ENCODE measurements around the gene CDK11A. TPM values are rescaled to one million over a fixed set of nuclear protein-coding genes. Genes with fewer than 3 reads are reported as not detected.

Gene CDK11A
- total RNA-seq, 1 donor from 2014 or later = 59.4 TPM

- Mint-ChIP-seq H3K4me1 (ENCODE audit: low read depth) (no peaks in the 10 kb centered on the region), H3K27ac (no peak overlapping the region), H3K9me3 (ENCODE audit: low read depth) (no peaks in the 10 kb centered on the region), H3K27me3 (no peaks in the 10 kb centered on the region), H3K36me3 (ENCODE audit: insufficient read depth) (peaks cover 13% of the 10 kb centered on the region), H3K4me3 (ENCODE audit: low read depth) (no peak overlapping the region)
- no peak for TF ChIP-seq CTCF (IDR thresholded peaks at IDR 0.05; ENCODE audit: unreplicated experiment)
- no peak for DNase-seq (ENCODE audit: low spot score, unreplicated experiment)
Measured at GRCh38 chr1:1756661-1757421, 32.7 kb upstream of the CDK11A start.

- no peak overlapping the region for H3K4me3 Mint-ChIP-seq (ENCODE audit: low read depth)
- TF ChIP-seq CTCF (IDR thresholded peaks at IDR 0.05; ENCODE audit: unreplicated experiment) = no peak
Measured at GRCh38 chr1:1755852-1756251, 31.7 kb upstream of the CDK11A start.

GRCh38 chr1:1755426-1755825 lies 31.3 kb upstream of the CDK11A start:
- Mint-ChIP-seq H3K27me3 (no peaks in the 10 kb centered on the region), H3K27ac (no peak overlapping the region), H3K4me3 (ENCODE audit: low read depth) (no peak overlapping the region), H3K36me3 (ENCODE audit: insufficient read depth) (peaks cover 6% of the 10 kb centered on the region), H3K9me3 (ENCODE audit: low read depth) (no peaks in the 10 kb centered on the region), H3K4me1 (ENCODE audit: low read depth) (no peaks in the 10 kb centered on the region)
- TF ChIP-seq CTCF (IDR thresholded peaks at IDR 0.05; ENCODE audit: unreplicated experiment) = no peak
- no peak for DNase-seq (ENCODE audit: low spot score, unreplicated experiment)

More at GRCh38 chr1:1755852-1756251, 31.7 kb upstream of the CDK11A start:
- Mint-ChIP-seq H3K27me3 (no peaks in the 10 kb centered on the region), H3K9me3 (ENCODE audit: low read depth) (no peaks in the 10 kb centered on the region), H3K36me3 (ENCODE audit: insufficient read depth) (peaks cover 6% of the 10 kb centered on the region), H3K27ac (no peak overlapping the region), H3K4me1 (ENCODE audit: low read depth) (no peaks in the 10 kb centered on the region)
- DNase-seq (ENCODE audit: low spot score, unreplicated experiment) = no peak

GRCh38 chr1:1754051-1754815 lies 30.1 kb upstream of the CDK11A start:
- no peak overlapping the region for H3K4me3 Mint-ChIP-seq (ENCODE audit: low read depth)
- no peak for TF ChIP-seq CTCF (IDR thresholded peaks at IDR 0.05; ENCODE audit: unreplicated experiment)
- H3K27me3 Mint-ChIP-seq = no peaks in the 10 kb centered on the region
- no peak for DNase-seq (ENCODE audit: low spot score, unreplicated experiment)
- no peaks in the 10 kb centered on the region for H3K4me1 Mint-ChIP-seq (ENCODE audit: low read depth)
- H3K36me3 Mint-ChIP-seq (ENCODE audit: insufficient read depth) = peaks cover 5% of the 10 kb centered on the region
- no peak overlapping the region for H3K27ac Mint-ChIP-seq
- no peaks in the 10 kb centered on the region for H3K9me3 Mint-ChIP-seq (ENCODE audit: low read depth)

- no peaks in the 10 kb centered on the region for H3K4me1 Mint-ChIP-seq (ENCODE audit: low read depth)
- no peak overlapping the region for H3K27ac Mint-ChIP-seq
- no peak overlapping the region for H3K4me3 Mint-ChIP-seq (ENCODE audit: low read depth)
- peaks cover 5% of the 10 kb centered on the region for H3K36me3 Mint-ChIP-seq (ENCODE audit: insufficient read depth)
- no peak for DNase-seq (ENCODE audit: low spot score, unreplicated experiment)
- H3K27me3 Mint-ChIP-seq = no peaks in the 10 kb centered on the region
- TF ChIP-seq CTCF (IDR thresholded peaks at IDR 0.05; ENCODE audit: unreplicated experiment) = no peak
- H3K9me3 Mint-ChIP-seq (ENCODE audit: low read depth) = no peaks in the 10 kb centered on the region
Measured at GRCh38 chr1:1753607-1754005, 29.4 kb upstream of the CDK11A start.

All from progenitor cell of endocrine pancreas (in vitro differentiated cells).